ENCODE measurements around the gene SYNE4. TPM values are rescaled to one million over a fixed set of nuclear protein-coding genes. Genes with fewer than 3 reads are reported as not detected.

SYNE4 gene
- total and polyA plus RNA-seq, 2 of the 13 experiments (the other 11 are each of a cell fraction or from before 2014, with no cell fraction given): 13.7 to 23.0 TPM

- TF ChIP-seq EP300 (IDR thresholded peaks at IDR 0.05; ENCODE audit: low read depth in 2 of 2, low read length in 2 of 2): peak in 1 of 2 experiments; percentile 34; a peak in 1 of 4 replicates
- peak; percentile 40; the same call in 1 of the 2 replicates for TF ChIP-seq EP300 (CRISPR knock-in tag; IDR thresholded peaks at IDR 0.05; ENCODE audit: borderline replicate concordance)
- 0 out of 2 replicates have a peak, but pooled peaks have one; percentile 14 for TF ChIP-seq LCORL (IDR thresholded peaks at IDR 0.05)
- TF ChIP-seq LCORL (CRISPR knock-in tag; IDR thresholded peaks at IDR 0.05): no peak; the same call in 1 of the 2 replicates
- TF ChIP-seq MAZ (IDR thresholded peaks at IDR 0.05; ENCODE audit: borderline replicate concordance, low read depth, low read length): peak; percentile 74; the same call in 1 of the 2 replicates
- no peak for TF ChIP-seq MAZ (CRISPR knock-in tag; IDR thresholded peaks at IDR 0.05; ENCODE audit: low read depth)
- TF ChIP-seq ZSCAN25 (CRISPR knock-in tag; IDR thresholded peaks at IDR 0.05): no peak
- TF ChIP-seq ARID5B (CRISPR knock-in tag; IDR thresholded peaks at IDR 0.05): no peak
- TF ChIP-seq ARNT (IDR thresholded peaks at IDR 0.05): no peak
- TF ChIP-seq KDM3A (CRISPR knock-in tag; IDR thresholded peaks at IDR 0.05; ENCODE audit: low read depth): no peak
- no peak for TF ChIP-seq KLF6 (CRISPR knock-in tag; IDR thresholded peaks at IDR 0.05)
- TF ChIP-seq ZNF260 (CRISPR knock-in tag; IDR thresholded peaks at IDR 0.05; ENCODE audit: borderline replicate concordance, low read depth): no peak
- no peak for TF ChIP-seq GABPB1 (CRISPR knock-in tag; IDR thresholded peaks at IDR 0.05)
- TF ChIP-seq IRX3 (CRISPR knock-in tag; IDR thresholded peaks at IDR 0.05; ENCODE audit: borderline replicate concordance, low read depth): no peak
- TF ChIP-seq ZNF17 (CRISPR knock-in tag; IDR thresholded peaks at IDR 0.05): no peak
- TF ChIP-seq FOXP4 (CRISPR knock-in tag; IDR thresholded peaks at IDR 0.05): no peak
- TF ChIP-seq ZNF281 (CRISPR knock-in tag; IDR thresholded peaks at IDR 0.05; ENCODE audit: borderline replicate concordance): peak; percentile 69; the same call in 1 of the 2 replicates
- no peak; the same call in 1 of the 2 replicates for TF ChIP-seq HNF4G (IDR thresholded peaks at IDR 0.05; ENCODE audit: borderline replicate concordance, low read depth, low read length)
- TF ChIP-seq HNF4G (CRISPR knock-in tag; IDR thresholded peaks at IDR 0.05; ENCODE audit: borderline replicate concordance, low read depth): no peak
- no peak for TF ChIP-seq ZSCAN22 (CRISPR knock-in tag; IDR thresholded peaks at IDR 0.05)
Observed at GRCh38 chr19:36041831-36042230, 33.2 kb upstream of the SYNE4 start (continued).

Measured in HepG2 (cell line).